H1 (cell line): Measurements from ENCODE around the gene KDSR. TPM values are rescaled to one million over a fixed set of nuclear protein-coding genes. Genes with fewer than 3 reads are reported as not detected.

Source experiments
- CBX5 ChIP-seq: fragments of 300-800, 300-1000 bp; sonication (generic); IDR thresholded peaks from 2 replicates; pipeline ENCODE4 v1.7.1; 2016; ENCODE audit warnings: antibody characterized with exemption, low read length, low read depth
- E2F6 ChIP-seq: IDR thresholded peaks from 2 replicates; pipeline ENCODE4 v1.6.1; 2012; ENCODE audit warnings: inconsistent platforms
- EGR1 ChIP-seq: IDR thresholded peaks from 2 replicates; pipeline ENCODE4 v1.6.1; 2011; ENCODE audit warnings: low read depth, low read length, borderline replicate concordance
- GTF2F1 ChIP-seq: IDR thresholded peaks from 2 replicates; pipeline ENCODE4 v1.6.1; 2012; ENCODE audit warnings: low read depth, low read length, improper control_type of control experiment, borderline replicate concordance
- NRF1 ChIP-seq: IDR thresholded peaks from 2 replicates; pipeline ENCODE4 v1.6.1; 2011; ENCODE audit warnings: mild to moderate bottlenecking, low read depth, low read length, improper control_type of control experiment
- SP2 ChIP-seq: IDR thresholded peaks from 2 replicates; pipeline ENCODE4 v1.6.1; 2012; ENCODE audit warnings: mild to moderate bottlenecking, low read length, inconsistent platforms
- SRF ChIP-seq: IDR thresholded peaks from 2 replicates; pipeline ENCODE4 v1.6.1; 2011; ENCODE audit warnings: mild to moderate bottlenecking, low read depth, low read length, moderate library complexity
- polyA plus RNA-seq, 7 experiments: library from polyadenylated mRNA; depleted of rRNA in 3 of 7; stranded (reverse) in 5 of 7; unstranded in 2 of 7; fragments of >200 nt in 5 of 7; fragments of 200-250 nt in 2 of 7; gene quantifications; 1 replicate in 5 of 7; 2 replicates in 1 of 7; 4 replicates in 1 of 7; pipeline versions ENCODE4 v1.2.1 to v1.2.3, GENCODE V29; 2011 to 2013; ENCODE audit warnings: missing spikeins in 2 of 7, mixed read lengths in 2 of 7
- total RNA-seq: library from RNA; stranded (reverse); fragmentation: NEBNext Ultra II Directional; extraction: Animal tissue kit (Norgen Biotek cat#: 25700); gene quantifications from 2 replicates; pipeline ENCODE4 v1.2.1, GENCODE V29; 2021

The KDSR gene
- total and polyA plus RNA-seq, 2 of the 8 experiments (the other 6 are each of a cell fraction or from before 2014, with no cell fraction given), result 12.4 to 50.5 TPM

GRCh38 chr18:63331105-63331504, 35.9 kb downstream of the KDSR start (continued):
- no peak for TF ChIP-seq GTF2F1
- TF ChIP-seq E2F6, result no peak
- no peak for TF ChIP-seq SP2
- TF ChIP-seq EGR1, result no peak
- no peak for TF ChIP-seq CBX5
- no peak for TF ChIP-seq SRF
- TF ChIP-seq NRF1, result no peak
- TF ChIP-seq, all 59 proteins: peak for 0
